Smooth muscle cell (in vitro differentiated cells): Measurements from ENCODE around the gene KCTD13. TPM values are rescaled to one million over a fixed set of nuclear protein-coding genes. Genes with fewer than 3 reads are reported as not detected.

Source experiments
- DNase-seq: peaks from one replicate; lab custom pipeline; 2025; ENCODE audit not compliant: unreplicated experiment; lab: John Stamatoyannopoulos, UW
- H2AFZ ChIP-seq: fragments of 200-600 bp; sonication (generic); 2 replicates; pipeline ENCODE4 v1.6.0; 2016; ENCODE audit warnings: antibody characterized with exemption, low read depth, mild to moderate bottlenecking
- H3F3A ChIP-seq: fragments of 200-600 bp; sonication (generic); 2 replicates; pipeline ENCODE4 v1.6.0; 2017; ENCODE audit warnings: antibody characterized with exemption, low read depth
- H3K27ac ChIP-seq: fragments of 200-600 bp; sonication (generic); 2 replicates; pipeline ENCODE4 v1.5.1; 2016; ENCODE audit warnings: low read depth, mild to moderate bottlenecking
- H3K27me3 ChIP-seq: fragments of 200-600 bp; sonication (generic); 2 replicates; pipeline ENCODE4 v1.6.1; 2016; ENCODE audit warnings: low read depth, mild to moderate bottlenecking
- H3K36me3 ChIP-seq: fragments of 200-600 bp; sonication (generic); 2 replicates; pipeline ENCODE4 v1.5.1; 2016; ENCODE audit warnings: low read depth
- H3K4me1 ChIP-seq: fragments of 200-600 bp; sonication (generic); 2 replicates; pipeline ENCODE4 v1.5.1; 2016; ENCODE audit warnings: low read depth
- H3K4me2 ChIP-seq: fragments of 200-600 bp; sonication (generic); 2 replicates; pipeline ENCODE4 v1.6.0; 2016; ENCODE audit warnings: mild to moderate bottlenecking
- H3K4me3 ChIP-seq: fragments of 200-600 bp; sonication (generic); 2 replicates; pipeline ENCODE4 v1.5.1; 2016; ENCODE audit warnings: mild to moderate bottlenecking
- H3K79me2 ChIP-seq: fragments of 200-600 bp; sonication (generic); 2 replicates; pipeline ENCODE4 v1.6.0; 2016; ENCODE audit warnings: low read depth, mild to moderate bottlenecking
- H3K9ac ChIP-seq: fragments of 200-600 bp; sonication (generic); 2 replicates; pipeline ENCODE4 v1.6.0; 2016; ENCODE audit warnings: low read depth
- H3K9me3 ChIP-seq: fragments of 200-600 bp; sonication (generic); replicated peaks from 2 replicates; pipeline ENCODE4 v1.5.1; 2016; ENCODE audit warnings: low read depth
- H4K20me1 ChIP-seq: fragments of 200-600 bp; sonication (generic); 2 replicates; pipeline ENCODE4 v1.6.0; 2016; ENCODE audit warnings: low read depth
- WGBS: methylation state at CpG from one replicate; pipeline ENCODE4 v1.1.7; 2016; ENCODE audit warnings: low lambda C conversion rate; 5-methylcytosine and 5-hydroxymethylcytosine counted together
- polyA plus RNA-seq: library from polyadenylated mRNA; unstranded; fragments of >200 nt; fragmentation: Nextera tagmentation; extraction: Ambion mirVana; gene quantifications from 2 replicates; pipeline ENCODE4 v1.2.1, GENCODE V29; 2016
- total RNA-seq: library from RNA; depleted of rRNA; stranded (reverse); fragments of >200 nt; gene quantifications from 2 replicates; pipeline ENCODE4 v1.2.3, GENCODE V29; 2014
- TF ChIP-seq, protein P1 (sequence below): fragments of 200-600 bp; sonication (generic); IDR thresholded peaks from 2 replicates; pipeline ENCODE4 v1.5.1; 2017; ENCODE audit warnings: borderline replicate concordance, mild to moderate bottlenecking, antibody characterized with exemption; ENCODE audit not compliant: insufficient read depth, poor library complexity, severe bottlenecking

Gene KCTD13
- total and polyA plus RNA-seq, 2 experiments from 2014 or later, result 16.3 to 23.6 TPM

DNA sequence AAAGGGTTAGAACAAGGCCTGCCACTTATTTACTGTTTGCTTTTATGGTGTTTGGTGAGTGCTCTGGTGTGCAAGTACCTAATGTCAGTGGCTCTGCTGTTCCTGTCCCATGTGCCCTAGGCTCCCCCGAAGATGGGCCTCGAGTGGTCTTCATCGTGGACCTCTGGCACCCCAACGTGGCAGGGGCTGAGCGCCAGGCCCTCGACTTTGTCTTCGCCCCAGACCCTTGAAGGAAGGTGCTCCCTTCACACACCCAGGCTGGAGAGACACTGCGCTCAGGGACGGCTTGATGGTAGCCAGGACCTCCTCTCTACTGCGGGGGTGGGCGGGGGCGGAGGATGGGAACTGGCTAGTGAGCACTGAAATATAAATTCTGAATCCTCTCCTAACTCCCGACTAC is 20.4 kb downstream of the KCTD13 start:
- H2AFZ ChIP-seq, result no peak overlapping the region
- H3K9ac ChIP-seq, result no peak overlapping the region
- TF ChIP-seq, protein P1, sequence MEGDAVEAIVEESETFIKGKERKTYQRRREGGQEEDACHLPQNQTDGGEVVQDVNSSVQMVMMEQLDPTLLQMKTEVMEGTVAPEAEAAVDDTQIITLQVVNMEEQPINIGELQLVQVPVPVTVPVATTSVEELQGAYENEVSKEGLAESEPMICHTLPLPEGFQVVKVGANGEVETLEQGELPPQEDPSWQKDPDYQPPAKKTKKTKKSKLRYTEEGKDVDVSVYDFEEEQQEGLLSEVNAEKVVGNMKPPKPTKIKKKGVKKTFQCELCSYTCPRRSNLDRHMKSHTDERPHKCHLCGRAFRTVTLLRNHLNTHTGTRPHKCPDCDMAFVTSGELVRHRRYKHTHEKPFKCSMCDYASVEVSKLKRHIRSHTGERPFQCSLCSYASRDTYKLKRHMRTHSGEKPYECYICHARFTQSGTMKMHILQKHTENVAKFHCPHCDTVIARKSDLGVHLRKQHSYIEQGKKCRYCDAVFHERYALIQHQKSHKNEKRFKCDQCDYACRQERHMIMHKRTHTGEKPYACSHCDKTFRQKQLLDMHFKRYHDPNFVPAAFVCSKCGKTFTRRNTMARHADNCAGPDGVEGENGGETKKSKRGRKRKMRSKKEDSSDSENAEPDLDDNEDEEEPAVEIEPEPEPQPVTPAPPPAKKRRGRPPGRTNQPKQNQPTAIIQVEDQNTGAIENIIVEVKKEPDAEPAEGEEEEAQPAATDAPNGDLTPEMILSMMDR, result no peak
- no peaks in the 10 kb centered on the region for H3K4me1 ChIP-seq
- H4K20me1 ChIP-seq, result peaks cover 3% of the 10 kb centered on the region
- H3K79me2 ChIP-seq, result peaks cover 23% of the 10 kb centered on the region
- H3F3A ChIP-seq, result no peaks in the 10 kb centered on the region
- DNase-seq, result no peak
- H3K36me3 ChIP-seq, result no peaks in the 10 kb centered on the region
- no peak overlapping the region for H3K27ac ChIP-seq
- no peaks in the 10 kb centered on the region for H3K9me3 ChIP-seq
- no peaks in the 10 kb centered on the region for H3K27me3 ChIP-seq
- H3K4me2 ChIP-seq, result no peak overlapping the region
- H3K4me3 ChIP-seq, result no peak overlapping the region
- WGBS, result 92% methylated on average over 13 of the region's 13 CpGs

DNA sequence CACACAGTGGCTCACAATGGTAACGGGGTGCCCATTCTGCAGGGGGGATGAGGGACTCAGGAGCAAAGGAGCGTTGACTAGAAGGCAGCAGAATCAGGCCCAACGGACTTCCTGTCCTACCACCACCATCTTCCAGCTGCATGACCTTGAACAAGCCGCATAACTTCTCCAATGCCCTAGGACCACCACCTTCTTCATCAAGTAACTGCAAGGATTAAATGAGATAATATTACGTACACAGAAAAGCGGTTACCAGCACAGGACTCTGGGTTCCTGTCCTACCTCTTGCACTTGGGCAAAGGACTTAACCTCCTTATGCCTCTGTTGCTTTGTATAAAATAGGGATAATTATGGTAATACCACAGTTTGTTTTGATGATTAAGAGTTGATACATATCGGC is 21.1 kb downstream of the KCTD13 start:
- no peaks in the 10 kb centered on the region for H3K36me3 ChIP-seq

DNA sequence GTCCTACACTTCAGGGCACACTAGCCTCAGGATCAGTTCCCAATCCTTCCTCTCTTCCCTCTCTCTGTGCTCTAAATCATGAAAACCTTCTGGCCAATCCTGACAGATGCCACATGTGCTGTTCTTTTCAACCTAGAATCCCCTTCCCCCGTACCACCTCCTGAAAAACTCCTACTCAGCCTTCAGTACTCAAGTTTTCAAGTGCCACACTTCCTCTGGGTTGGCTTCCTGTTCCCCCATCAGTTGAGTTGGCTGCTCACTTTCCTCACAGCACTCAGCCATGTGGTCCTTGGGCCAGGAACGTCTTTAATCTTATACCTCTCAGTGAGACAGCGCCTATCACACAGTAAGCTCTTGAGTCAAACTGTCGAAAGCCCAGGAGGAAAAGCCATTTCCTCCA is 22.4 kb downstream of the KCTD13 start:
- H4K20me1 ChIP-seq, result peaks cover 3% of the 10 kb centered on the region
- TF ChIP-seq, protein P1, result no peak
- H3K79me2 ChIP-seq, result peaks cover 23% of the 10 kb centered on the region
- no peaks in the 10 kb centered on the region for H3K9me3 ChIP-seq
- no peaks in the 10 kb centered on the region for H3K27me3 ChIP-seq
- H3K9ac ChIP-seq, result no peak overlapping the region
- no peaks in the 10 kb centered on the region for H3K4me1 ChIP-seq
- H2AFZ ChIP-seq, result no peak overlapping the region
- DNase-seq, result no peak
- no peak overlapping the region for H3K4me2 ChIP-seq
- H3K27ac ChIP-seq, result no peak overlapping the region
- no peaks in the 10 kb centered on the region for H3F3A ChIP-seq
- no peak overlapping the region for H3K4me3 ChIP-seq
- WGBS, result 91% methylated on average over 4 of the region's 4 CpGs
- H3K36me3 ChIP-seq, result no peaks in the 10 kb centered on the region

More for the DNA sequence above, 21.1 kb downstream of the KCTD13 start:
- TF ChIP-seq, protein P1, result no peak
- H3K4me1 ChIP-seq, result no peaks in the 10 kb centered on the region
- no peaks in the 10 kb centered on the region for H3K9me3 ChIP-seq
- no peaks in the 10 kb centered on the region for H3K27me3 ChIP-seq
- DNase-seq, result no peak
- H3F3A ChIP-seq, result no peaks in the 10 kb centered on the region
- H3K4me3 ChIP-seq, result no peak overlapping the region
- peaks cover 3% of the 10 kb centered on the region for H4K20me1 ChIP-seq
- H3K9ac ChIP-seq, result no peak overlapping the region
- no peak overlapping the region for H2AFZ ChIP-seq
- WGBS, result 98% methylated on average over 7 of the region's 7 CpGs
- no peak overlapping the region for H3K4me2 ChIP-seq
- H3K79me2 ChIP-seq, result peaks cover 23% of the 10 kb centered on the region
- no peak overlapping the region for H3K27ac ChIP-seq

DNA sequence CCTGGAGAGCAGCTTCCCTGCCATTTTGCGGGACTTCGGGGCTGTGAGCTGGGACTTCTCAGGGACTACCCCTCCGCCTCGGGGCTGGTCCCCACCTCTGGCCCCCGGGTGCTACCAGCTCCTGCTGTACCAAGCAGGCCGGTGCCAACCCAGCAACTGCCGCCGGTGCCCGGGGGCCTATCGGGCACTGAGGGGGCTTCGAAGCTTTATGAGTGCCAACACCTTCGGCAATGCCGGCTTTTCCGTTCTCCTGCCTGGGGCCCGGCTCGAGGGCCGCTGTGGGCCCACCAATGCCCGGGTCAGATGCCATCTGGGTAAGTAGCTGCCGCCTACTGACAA is 24.4 kb downstream of the KCTD13 start:
- Histone ChIP-seq H3F3A (no peaks in the 10 kb centered on the region), H3K9ac (peak overlapping the region; percentile 60), H3K27ac (peak overlapping the region; percentile 85), H3K9me3 (no peaks in the 10 kb centered on the region), H3K27me3 (no peaks in the 10 kb centered on the region), H4K20me1 (peaks cover 3% of the 10 kb centered on the region), H3K4me3 (peak overlapping the region; percentile 85), H3K4me1 (no peaks in the 10 kb centered on the region), H3K4me2 (peak overlapping the region; percentile 99), H3K79me2 (peaks cover 23% of the 10 kb centered on the region), H3K36me3 (no peaks in the 10 kb centered on the region), H2AFZ (no peak overlapping the region)
- TF ChIP-seq, protein P1, result no peak
- DNase-seq, result no peak
- WGBS, result 91% methylated on average over 19 of the region's 19 CpGs
